Nephron (organoid): Measurements from ENCODE around the gene CINP.

Experiments used
- H3K27ac Mint-ChIP-seq, 3 experiments: 2 replicates each; pipeline ENCODE4 v1.8.0; 2020; ENCODE audit warnings: mixed read lengths in 3 of 3, mild to moderate bottlenecking in 2 of 3, moderate library complexity in 1 of 3
- H3K27me3 Mint-ChIP-seq: 2 replicates; pipeline ENCODE4 v1.8.0; 2021; ENCODE audit warnings: low read depth, mild to moderate bottlenecking, moderate library complexity, mixed read lengths
- H3K36me3 Mint-ChIP-seq: 2 replicates; pipeline ENCODE4 v1.8.0; 2020; ENCODE audit warnings: low read depth, mixed read lengths
- H3K4me1 Mint-ChIP-seq: 2 replicates; pipeline ENCODE4 v1.8.0; 2020; ENCODE audit warnings: mixed read lengths
- H3K4me3 Mint-ChIP-seq, 3 experiments: 2 replicates each; pipeline ENCODE4 v1.8.0; 2020; ENCODE audit warnings: mild to moderate bottlenecking in 3 of 3, mixed read lengths in 3 of 3, moderate library complexity in 2 of 3
- H3K9me3 Mint-ChIP-seq: 2 replicates; pipeline ENCODE4 v1.8.0; 2020; ENCODE audit warnings: mixed read lengths
- CTCF ChIP-seq, 3 experiments: fragments of 200-600 bp; sonication (generic); IDR thresholded peaks; one replicate each; pipeline ENCODE4 v1.5.0; 2021; ENCODE audit warnings: antibody characterized with exemption in 3 of 3; ENCODE audit not compliant: unreplicated experiment in 3 of 3

CINP gene

GRCh38 chr14:102362545-102363181 is at the start of gene CINP, which contains the start of gene TECPR2:
Gene CINP, minus strand, starts transcription at chr14:102362890. Its CDS starts 39 bp downstream, at chr14:102362851.
Gene TECPR2, plus strand, starts transcription at chr14:102362941. Its CDS starts 13,781 bp downstream, at chr14:102376722.
- Mint-ChIP-seq H3K36me3 (peaks cover 6% of the 10 kb centered on the region), H3K9me3 (no peaks in the 10 kb centered on the region), H3K27ac (peak within 1 kb of the TSS; percentile 76 to 96 (median 92)), H3K4me1 (peaks cover 11% of the 10 kb centered on the region), H3K4me3 (peak within 1 kb of the TSS; percentile 95 to 98 (median 95)), H3K27me3 (no peaks in the 10 kb centered on the region)
- TF ChIP-seq CTCF (IDR thresholded peaks at IDR 0.05; ENCODE audit: unreplicated experiment in 3 of 3) = no peak

- Mint-ChIP-seq H3K4me3 (no peak overlapping the region), H3K36me3 (peaks cover 40% of the 10 kb centered on the region), H3K27me3 (no peaks in the 10 kb centered on the region), H3K4me1 (no peaks in the 10 kb centered on the region), H3K9me3 (no peaks in the 10 kb centered on the region), H3K27ac (no peak overlapping the region)
- TF ChIP-seq CTCF (IDR thresholded peaks at IDR 0.05; ENCODE audit: unreplicated experiment in 3 of 3) = no peak
Observed at GRCh38 chr14:102408724-102409123, 46.0 kb upstream of the CINP start.

- TF ChIP-seq CTCF (IDR thresholded peaks at IDR 0.05; ENCODE audit: unreplicated experiment in 3 of 3) = no peak
- Mint-ChIP-seq H3K27me3 (no peaks in the 10 kb centered on the region), H3K9me3 (peaks cover 14% of the 10 kb centered on the region), H3K27ac (no peak overlapping the region), H3K36me3 (peaks cover 55% of the 10 kb centered on the region), H3K4me3 (no peak overlapping the region), H3K4me1 (no peaks in the 10 kb centered on the region)
Observed at GRCh38 chr14:102407258-102407657, 44.6 kb upstream of the CINP start.

- Mint-ChIP-seq H3K27me3 (no peaks in the 10 kb centered on the region), H3K27ac (no peak overlapping the region), H3K4me3 (no peak overlapping the region), H3K4me1 (no peaks in the 10 kb centered on the region), H3K36me3 (peaks cover 78% of the 10 kb centered on the region), H3K9me3 (peaks cover 38% of the 10 kb centered on the region)
- no peak for TF ChIP-seq CTCF (IDR thresholded peaks at IDR 0.05; ENCODE audit: unreplicated experiment in 3 of 3)
Observed at GRCh38 chr14:102403028-102403427, 40.3 kb upstream of the CINP start.

- TF ChIP-seq CTCF (IDR thresholded peaks at IDR 0.05; ENCODE audit: unreplicated experiment in 3 of 3) = no peak
- no peak overlapping the region for H3K4me3 Mint-ChIP-seq
- no peak overlapping the region for H3K27ac Mint-ChIP-seq
- H3K27me3 Mint-ChIP-seq = no peaks in the 10 kb centered on the region
- peaks cover 28% of the 10 kb centered on the region for H3K9me3 Mint-ChIP-seq
- H3K36me3 Mint-ChIP-seq = peaks cover 76% of the 10 kb centered on the region
- H3K4me1 Mint-ChIP-seq = no peaks in the 10 kb centered on the region
Observed at GRCh38 chr14:102396521-102396920, 33.8 kb upstream of the CINP start.
